Left forelimb (tissue), 1 donor: ENCODE data around the gene MYO18A.

Experiments
- DNase-seq: peaks from one replicate; pipeline ENCODE4 v3.0.0-alpha.2; 2018; ENCODE audit warnings: low spot score

Gene MYO18A

GRCh38 chr17:29032013-29032856, 148.0 kb downstream of the MYO18A start:
- no peak for DNase-seq

- no peak for DNase-seq
Measured at GRCh38 chr17:29031488-29031887, 148.7 kb downstream of the MYO18A start.

GRCh38 chr17:29024316-29024952, 155.8 kb downstream of the MYO18A start:
- DNase-seq, result no peak

GRCh38 chr17:29022074-29022473, 158.1 kb downstream of the MYO18A start:
- DNase-seq, result no peak

GRCh38 chr17:29021226-29021625, 159.0 kb downstream of the MYO18A start:
- no peak for DNase-seq
